PC-3 (cell line): ENCODE data around the gene CCNJL.

Experiments used
- EZH2 ChIP-seq: fragments of 300-600 bp; sonication (generic); IDR thresholded peaks from one replicate; pipeline ENCODE4 v1.6.1; 2017; ENCODE audit warnings: antibody characterized with exemption, mild to moderate bottlenecking, low read length; ENCODE audit not compliant: unreplicated experiment
- EZH2phosphoT487 ChIP-seq: fragments of 300-600 bp; sonication (generic); IDR thresholded peaks from 2 replicates; pipeline ENCODE4 v1.6.1; 2018; ENCODE audit warnings: mild to moderate bottlenecking, antibody characterized with exemption, low read length, borderline replicate concordance
- TF ChIP-seq, protein P1 (sequence below): fragments of 300-600 bp; sonication (generic); conservative IDR thresholded peaks from 2 replicates; pipeline ENCODE4 v1.5.1; 2017; ENCODE audit warnings: antibody characterized with exemption, low read depth, mild to moderate bottlenecking, low read length

DNA sequence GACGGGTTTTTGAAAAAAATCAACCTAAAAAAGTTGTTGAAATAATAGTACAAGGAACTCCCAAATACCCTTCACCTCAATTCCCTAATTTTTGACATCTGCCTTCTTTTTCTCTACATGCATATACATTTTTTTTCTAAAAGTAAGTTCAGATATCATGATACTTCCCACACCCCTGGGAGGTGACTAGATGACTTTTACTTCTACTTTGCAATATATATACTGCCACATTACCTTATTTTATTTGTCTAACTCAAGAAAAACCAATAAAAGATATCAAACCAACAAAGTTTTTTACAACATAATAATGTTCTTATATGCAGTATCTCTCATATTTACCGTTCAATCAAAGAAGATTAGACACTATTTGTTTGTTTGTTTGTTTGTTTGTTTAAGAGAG lies 31.1 kb downstream of the CCNJL start:
- TF ChIP-seq, protein P1, sequence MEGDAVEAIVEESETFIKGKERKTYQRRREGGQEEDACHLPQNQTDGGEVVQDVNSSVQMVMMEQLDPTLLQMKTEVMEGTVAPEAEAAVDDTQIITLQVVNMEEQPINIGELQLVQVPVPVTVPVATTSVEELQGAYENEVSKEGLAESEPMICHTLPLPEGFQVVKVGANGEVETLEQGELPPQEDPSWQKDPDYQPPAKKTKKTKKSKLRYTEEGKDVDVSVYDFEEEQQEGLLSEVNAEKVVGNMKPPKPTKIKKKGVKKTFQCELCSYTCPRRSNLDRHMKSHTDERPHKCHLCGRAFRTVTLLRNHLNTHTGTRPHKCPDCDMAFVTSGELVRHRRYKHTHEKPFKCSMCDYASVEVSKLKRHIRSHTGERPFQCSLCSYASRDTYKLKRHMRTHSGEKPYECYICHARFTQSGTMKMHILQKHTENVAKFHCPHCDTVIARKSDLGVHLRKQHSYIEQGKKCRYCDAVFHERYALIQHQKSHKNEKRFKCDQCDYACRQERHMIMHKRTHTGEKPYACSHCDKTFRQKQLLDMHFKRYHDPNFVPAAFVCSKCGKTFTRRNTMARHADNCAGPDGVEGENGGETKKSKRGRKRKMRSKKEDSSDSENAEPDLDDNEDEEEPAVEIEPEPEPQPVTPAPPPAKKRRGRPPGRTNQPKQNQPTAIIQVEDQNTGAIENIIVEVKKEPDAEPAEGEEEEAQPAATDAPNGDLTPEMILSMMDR: no peak
- TF ChIP-seq EZH2phosphoT487: no peak
- TF ChIP-seq EZH2: no peak
